ENCODE measurements around the gene KLK13. TPM values are rescaled to one million over a fixed set of nuclear protein-coding genes. Genes with fewer than 3 reads are reported as not detected.

KLK13 gene
- total and polyA plus RNA-seq, 2 of the 8 experiments (the other 6 are each of a cell fraction or from before 2014, with no cell fraction given) = 4.2 to 4.5 TPM

- TF ChIP-seq, protein P1, sequence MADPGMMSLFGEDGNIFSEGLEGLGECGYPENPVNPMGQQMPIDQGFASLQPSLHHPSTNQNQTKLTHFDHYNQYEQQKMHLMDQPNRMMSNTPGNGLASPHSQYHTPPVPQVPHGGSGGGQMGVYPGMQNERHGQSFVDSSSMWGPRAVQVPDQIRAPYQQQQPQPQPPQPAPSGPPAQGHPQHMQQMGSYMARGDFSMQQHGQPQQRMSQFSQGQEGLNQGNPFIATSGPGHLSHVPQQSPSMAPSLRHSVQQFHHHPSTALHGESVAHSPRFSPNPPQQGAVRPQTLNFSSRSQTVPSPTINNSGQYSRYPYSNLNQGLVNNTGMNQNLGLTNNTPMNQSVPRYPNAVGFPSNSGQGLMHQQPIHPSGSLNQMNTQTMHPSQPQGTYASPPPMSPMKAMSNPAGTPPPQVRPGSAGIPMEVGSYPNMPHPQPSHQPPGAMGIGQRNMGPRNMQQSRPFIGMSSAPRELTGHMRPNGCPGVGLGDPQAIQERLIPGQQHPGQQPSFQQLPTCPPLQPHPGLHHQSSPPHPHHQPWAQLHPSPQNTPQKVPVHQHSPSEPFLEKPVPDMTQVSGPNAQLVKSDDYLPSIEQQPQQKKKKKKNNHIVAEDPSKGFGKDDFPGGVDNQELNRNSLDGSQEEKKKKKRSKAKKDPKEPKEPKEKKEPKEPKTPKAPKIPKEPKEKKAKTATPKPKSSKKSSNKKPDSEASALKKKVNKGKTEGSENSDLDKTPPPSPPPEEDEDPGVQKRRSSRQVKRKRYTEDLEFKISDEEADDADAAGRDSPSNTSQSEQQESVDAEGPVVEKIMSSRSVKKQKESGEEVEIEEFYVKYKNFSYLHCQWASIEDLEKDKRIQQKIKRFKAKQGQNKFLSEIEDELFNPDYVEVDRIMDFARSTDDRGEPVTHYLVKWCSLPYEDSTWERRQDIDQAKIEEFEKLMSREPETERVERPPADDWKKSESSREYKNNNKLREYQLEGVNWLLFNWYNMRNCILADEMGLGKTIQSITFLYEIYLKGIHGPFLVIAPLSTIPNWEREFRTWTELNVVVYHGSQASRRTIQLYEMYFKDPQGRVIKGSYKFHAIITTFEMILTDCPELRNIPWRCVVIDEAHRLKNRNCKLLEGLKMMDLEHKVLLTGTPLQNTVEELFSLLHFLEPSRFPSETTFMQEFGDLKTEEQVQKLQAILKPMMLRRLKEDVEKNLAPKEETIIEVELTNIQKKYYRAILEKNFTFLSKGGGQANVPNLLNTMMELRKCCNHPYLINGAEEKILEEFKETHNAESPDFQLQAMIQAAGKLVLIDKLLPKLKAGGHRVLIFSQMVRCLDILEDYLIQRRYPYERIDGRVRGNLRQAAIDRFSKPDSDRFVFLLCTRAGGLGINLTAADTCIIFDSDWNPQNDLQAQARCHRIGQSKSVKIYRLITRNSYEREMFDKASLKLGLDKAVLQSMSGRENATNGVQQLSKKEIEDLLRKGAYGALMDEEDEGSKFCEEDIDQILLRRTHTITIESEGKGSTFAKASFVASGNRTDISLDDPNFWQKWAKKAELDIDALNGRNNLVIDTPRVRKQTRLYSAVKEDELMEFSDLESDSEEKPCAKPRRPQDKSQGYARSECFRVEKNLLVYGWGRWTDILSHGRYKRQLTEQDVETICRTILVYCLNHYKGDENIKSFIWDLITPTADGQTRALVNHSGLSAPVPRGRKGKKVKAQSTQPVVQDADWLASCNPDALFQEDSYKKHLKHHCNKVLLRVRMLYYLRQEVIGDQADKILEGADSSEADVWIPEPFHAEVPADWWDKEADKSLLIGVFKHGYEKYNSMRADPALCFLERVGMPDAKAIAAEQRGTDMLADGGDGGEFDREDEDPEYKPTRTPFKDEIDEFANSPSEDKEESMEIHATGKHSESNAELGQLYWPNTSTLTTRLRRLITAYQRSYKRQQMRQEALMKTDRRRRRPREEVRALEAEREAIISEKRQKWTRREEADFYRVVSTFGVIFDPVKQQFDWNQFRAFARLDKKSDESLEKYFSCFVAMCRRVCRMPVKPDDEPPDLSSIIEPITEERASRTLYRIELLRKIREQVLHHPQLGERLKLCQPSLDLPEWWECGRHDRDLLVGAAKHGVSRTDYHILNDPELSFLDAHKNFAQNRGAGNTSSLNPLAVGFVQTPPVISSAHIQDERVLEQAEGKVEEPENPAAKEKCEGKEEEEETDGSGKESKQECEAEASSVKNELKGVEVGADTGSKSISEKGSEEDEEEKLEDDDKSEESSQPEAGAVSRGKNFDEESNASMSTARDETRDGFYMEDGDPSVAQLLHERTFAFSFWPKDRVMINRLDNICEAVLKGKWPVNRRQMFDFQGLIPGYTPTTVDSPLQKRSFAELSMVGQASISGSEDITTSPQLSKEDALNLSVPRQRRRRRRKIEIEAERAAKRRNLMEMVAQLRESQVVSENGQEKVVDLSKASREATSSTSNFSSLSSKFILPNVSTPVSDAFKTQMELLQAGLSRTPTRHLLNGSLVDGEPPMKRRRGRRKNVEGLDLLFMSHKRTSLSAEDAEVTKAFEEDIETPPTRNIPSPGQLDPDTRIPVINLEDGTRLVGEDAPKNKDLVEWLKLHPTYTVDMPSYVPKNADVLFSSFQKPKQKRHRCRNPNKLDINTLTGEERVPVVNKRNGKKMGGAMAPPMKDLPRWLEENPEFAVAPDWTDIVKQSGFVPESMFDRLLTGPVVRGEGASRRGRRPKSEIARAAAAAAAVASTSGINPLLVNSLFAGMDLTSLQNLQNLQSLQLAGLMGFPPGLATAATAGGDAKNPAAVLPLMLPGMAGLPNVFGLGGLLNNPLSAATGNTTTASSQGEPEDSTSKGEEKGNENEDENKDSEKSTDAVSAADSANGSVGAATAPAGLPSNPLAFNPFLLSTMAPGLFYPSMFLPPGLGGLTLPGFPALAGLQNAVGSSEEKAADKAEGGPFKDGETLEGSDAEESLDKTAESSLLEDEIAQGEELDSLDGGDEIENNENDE (IDR thresholded peaks at IDR 0.05; ENCODE audit: insufficient replicate concordance, low read length) = no peak
Observed at GRCh38 chr19:51089786-51090185, 24.9 kb upstream of the KLK13 start (continued).
